Liver (tissue), 3 donors: ENCODE results near the gene RNF111.

ENCODE experiments used
- ATF3 ChIP-seq: IDR thresholded peaks from 2 replicates; pipeline ENCODE4 v1.6.1; 2016; ENCODE audit warnings: antibody characterized with exemption
- CTCF ChIP-seq: fragments of 150-350 bp; IDR thresholded peaks from 2 replicates; pipeline ENCODE4 v1.5.1; 2017; ENCODE audit warnings: improper control_type of control experiment, low read depth, low read length; ENCODE audit not compliant: missing input control
- donor health status: healthy.
- donor health status: healthy.

GRCh38 chr15:59005579-59005978, 18.1 kb downstream of the RNF111 start:
- no peak for TF ChIP-seq CTCF
- TF ChIP-seq ATF3 = no peak
